GM23338 (cell line): ENCODE results near the gene UBE2H.

Experiments used
- CREB1 ChIP-seq: fragments of 250-450 bp; sonication (Bioruptor Pico); IDR thresholded peaks from 2 replicates; pipeline ENCODE4 v1.5.0; 2020; ENCODE audit warnings: low read depth, mild to moderate bottlenecking, moderate library complexity
- EZH2 ChIP-seq: fragments of 200-600 bp; sonication (generic); IDR thresholded peaks from one replicate; pipeline ENCODE4 v1.8.0; 2017; ENCODE audit warnings: antibody characterized with exemption, mild to moderate bottlenecking, low read depth; ENCODE audit not compliant: unreplicated experiment
- EZH2phosphoT487 ChIP-seq: fragments of 200-600 bp; sonication (generic); IDR thresholded peaks from one replicate; pipeline ENCODE4 v1.8.1; 2018; ENCODE audit warnings: antibody characterized with exemption; ENCODE audit not compliant: unreplicated experiment
- POLR2AphosphoS5 ChIP-seq: IDR thresholded peaks from 2 replicates; pipeline ENCODE4 v1.6.1; 2016; ENCODE audit warnings: antibody characterized with exemption, low read depth
- TF ChIP-seq, protein P1 (sequence below), 2 experiments: fragments of 200-600 bp in 1 of 2; sonication (generic) in 1 of 2; conservative IDR thresholded peaks; 2 replicates each; pipeline versions ENCODE4 v1.5.1 to v1.6.1; 2016 to 2017; ENCODE audit warnings: antibody characterized with exemption in 2 of 2, low read depth in 2 of 2, mild to moderate bottlenecking in 2 of 2, moderate library complexity in 1 of 2

DNA sequence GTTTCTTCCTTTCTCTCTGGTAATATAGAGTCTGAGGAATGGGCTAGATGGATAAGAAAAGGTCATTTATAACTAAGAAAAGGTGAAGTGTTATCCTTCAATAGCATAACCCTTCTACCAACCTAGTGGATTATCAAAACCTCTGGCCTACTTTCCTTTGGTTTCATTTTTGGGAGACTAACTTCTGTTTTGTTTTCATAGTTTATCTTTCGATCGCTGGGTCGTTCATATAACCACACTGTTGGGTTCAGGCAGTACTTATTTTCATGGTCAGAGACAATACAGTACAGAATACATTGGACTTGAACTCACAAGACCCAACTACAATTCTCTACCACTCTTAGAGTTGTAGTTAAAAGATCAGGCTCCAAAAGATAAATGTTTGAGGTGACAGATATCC, 86.5 kb downstream of the UBE2H start:
- TF ChIP-seq, protein P1, sequence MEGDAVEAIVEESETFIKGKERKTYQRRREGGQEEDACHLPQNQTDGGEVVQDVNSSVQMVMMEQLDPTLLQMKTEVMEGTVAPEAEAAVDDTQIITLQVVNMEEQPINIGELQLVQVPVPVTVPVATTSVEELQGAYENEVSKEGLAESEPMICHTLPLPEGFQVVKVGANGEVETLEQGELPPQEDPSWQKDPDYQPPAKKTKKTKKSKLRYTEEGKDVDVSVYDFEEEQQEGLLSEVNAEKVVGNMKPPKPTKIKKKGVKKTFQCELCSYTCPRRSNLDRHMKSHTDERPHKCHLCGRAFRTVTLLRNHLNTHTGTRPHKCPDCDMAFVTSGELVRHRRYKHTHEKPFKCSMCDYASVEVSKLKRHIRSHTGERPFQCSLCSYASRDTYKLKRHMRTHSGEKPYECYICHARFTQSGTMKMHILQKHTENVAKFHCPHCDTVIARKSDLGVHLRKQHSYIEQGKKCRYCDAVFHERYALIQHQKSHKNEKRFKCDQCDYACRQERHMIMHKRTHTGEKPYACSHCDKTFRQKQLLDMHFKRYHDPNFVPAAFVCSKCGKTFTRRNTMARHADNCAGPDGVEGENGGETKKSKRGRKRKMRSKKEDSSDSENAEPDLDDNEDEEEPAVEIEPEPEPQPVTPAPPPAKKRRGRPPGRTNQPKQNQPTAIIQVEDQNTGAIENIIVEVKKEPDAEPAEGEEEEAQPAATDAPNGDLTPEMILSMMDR (conservative IDR thresholded peaks at IDR 0.05; ENCODE audit: low read depth in 2 of 2) = no peak
- TF ChIP-seq EZH2 (no peak), CREB1 (CRISPR knock-in tag) (no peak), POLR2AphosphoS5 (no peak), EZH2phosphoT487 (no peak)
